HepG2 (cell line): Measurements from ENCODE around the gene TCF25. TPM values are rescaled to one million over a fixed set of nuclear protein-coding genes. Genes with fewer than 3 reads are reported as not detected.

Source experiments
- ATAC-seq: fragments of 200-7000 bp; cut with Tn5 transposase; 3 replicates; pipeline ENCODE4 v1.9.1; 2020; ENCODE audit warnings: mild to moderate bottlenecking, moderate library complexity
- BruUV-seq: library from RNA; stranded (reverse); fragments of 400-500 nt; replicated peaks from 2 replicates; lab custom pipeline; 2021; lab: Mats Ljungman, UMichigan
- CTCF ChIA-PET: fragments of 300-600 bp; formaldehyde crosslinking; extraction: SDS; loops from one replicate; lab custom pipeline; 2021; ENCODE audit warnings: low total read pairs, inconsistent platforms, low intra/inter-chr PET ratio; lab: Yijun Ruan, JAX
- POLR2A ChIA-PET: fragments of 350-600 bp; sonication (Branson Sonifier 250); formaldehyde crosslinking; loops from one replicate; lab custom pipeline; 2020; ENCODE audit warnings: antibody characterized with exemption, inconsistent platforms; lab: Yijun Ruan, JAX
- DNase-seq: peaks from one replicate; pipeline ENCODE4 v3.0.0-alpha.2; 2015; ENCODE audit warnings: low spot score
- FAIRE-seq: peaks from 3 replicates; lab custom pipeline; 2011; peaks lifted over from hg19 to GRCh38; lab: Jason Lieb, UNC
- H2AFZ ChIP-seq: one replicate; pipeline ENCODE4 v1.6.1; 2011; ENCODE audit warnings: low read length, inconsistent platforms
- H3K27ac ChIP-seq: fragments of 300-600 bp; 3 replicates; pipeline ENCODE4 v1.8.0; 2011; ENCODE audit warnings: mixed run types, mild to moderate bottlenecking, mixed read lengths, low read length, inconsistent platforms; ENCODE audit not compliant: insufficient read depth; ENCODE audit errors: extremely low read length
- H3K27me3 ChIP-seq, 2 experiments: fragments of 200-600 bp in 1 of 2; 2 replicates in 1 of 2; 3 replicates in 1 of 2; pipeline versions ENCODE4 v1.6.0 to v1.8.0; 2011; ENCODE audit warnings: low read length in 2 of 2, mild to moderate bottlenecking in 2 of 2, moderate library complexity in 2 of 2, inconsistent platforms in 1 of 2; ENCODE audit not compliant: insufficient read depth in 2 of 2, control insufficient read depth in 1 of 2
- H3K36me3 ChIP-seq, 2 experiments: fragments of 200-600 bp in 1 of 2; replicated peaks in 1 of 2; 2 replicates in 1 of 2; 3 replicates in 1 of 2; pipeline versions ENCODE4 v1.5.1 to v1.8.0; 2011; ENCODE audit warnings: low read length in 2 of 2, inconsistent platforms in 1 of 2; ENCODE audit not compliant: insufficient read depth in 2 of 2, control insufficient read depth in 1 of 2
- H3K4me1 ChIP-seq: 2 replicates; pipeline ENCODE4 v1.5.1; 2012; ENCODE audit warnings: low read length, inconsistent platforms; ENCODE audit not compliant: insufficient read depth
- H3K4me2 ChIP-seq: 2 replicates; pipeline ENCODE4 v1.6.0; 2011; ENCODE audit warnings: low read depth, low read length, inconsistent platforms
- H3K4me3 ChIP-seq, 3 experiments: fragments of 200-600 bp in 1 of 3; sonication (generic), shearing (Covaris generic) in 1 of 3; replicated peaks in 1 of 3; 2 replicates each; pipeline ENCODE4 v1.5.1; 2011 to 2016; ENCODE audit warnings: low read length in 3 of 3, inconsistent platforms in 2 of 3, low read depth in 2 of 3, mild to moderate bottlenecking in 2 of 3, control low read depth in 1 of 3, mixed read lengths in 1 of 3; ENCODE audit not compliant: insufficient read depth in 1 of 3
- H3K79me2 ChIP-seq: one replicate; pipeline ENCODE4 v1.6.1; 2011; ENCODE audit warnings: low read length, inconsistent platforms; ENCODE audit not compliant: insufficient read depth
- H3K9ac ChIP-seq: 2 replicates; pipeline ENCODE4 v1.6.0; 2011; ENCODE audit warnings: mild to moderate bottlenecking, low read depth, low read length, inconsistent platforms; ENCODE audit not compliant: insufficient read depth
- H3K9me3 ChIP-seq: 2 replicates; pipeline ENCODE4 v1.5.1; 2012; ENCODE audit warnings: mild to moderate bottlenecking, low read length
- H4K20me1 ChIP-seq: 2 replicates; pipeline ENCODE4 v1.6.0; 2011; ENCODE audit warnings: inconsistent platforms, mild to moderate bottlenecking, low read length, moderate library complexity; ENCODE audit not compliant: insufficient read depth
- CBX2 ChIP-seq, 2 experiments: fragments of 200-600 bp in 1 of 2; sonication (generic); formaldehyde crosslinking in 1 of 2; IDR thresholded peaks; 2 replicates each; pipeline versions ENCODE4 v1.7.0 to v1.8.1; 2018 to 2022; ENCODE audit warnings: low read depth in 2 of 2, low read length in 1 of 2, mild to moderate bottlenecking in 1 of 2, missing genetic modification reagents in 1 of 2
- HDAC2 ChIP-seq: sonication (generic); formaldehyde crosslinking; IDR thresholded peaks from 2 replicates; pipeline ENCODE4 v1.4.0; 2020; ENCODE audit warnings: missing genetic modification reagents
- HOXA3 ChIP-seq: sonication (generic); formaldehyde crosslinking; IDR thresholded peaks from 2 replicates; pipeline ENCODE4 v1.5.0; 2020; ENCODE audit warnings: missing genetic modification reagents
- NFE2L1 ChIP-seq: sonication (generic); formaldehyde crosslinking; IDR thresholded peaks from 2 replicates; pipeline ENCODE4 v1.4.0; 2020; ENCODE audit warnings: missing genetic modification reagents, mild to moderate bottlenecking, borderline replicate concordance
- RELA ChIP-seq: sonication (generic); formaldehyde crosslinking; IDR thresholded peaks from 2 replicates; pipeline ENCODE4 v1.4.0; 2020; ENCODE audit warnings: missing genetic modification reagents
- SOX6 ChIP-seq, 2 experiments: fragments of 450-650 bp in 1 of 2; sonication (generic) in 1 of 2; formaldehyde crosslinking in 1 of 2; IDR thresholded peaks; 2 replicates each; pipeline versions ENCODE4 v1.4.0 to v1.6.1; 2017 to 2020; ENCODE audit warnings: antibody characterized with exemption in 1 of 2, mild to moderate bottlenecking in 1 of 2, missing genetic modification reagents in 1 of 2
- ZBTB8A ChIP-seq: sonication (generic); formaldehyde crosslinking; IDR thresholded peaks from 2 replicates; pipeline ENCODE4 v1.4.0; 2020; ENCODE audit warnings: mild to moderate bottlenecking, low read depth, missing genetic modification reagents, borderline replicate concordance
- ZFP90 ChIP-seq: sonication (generic); formaldehyde crosslinking; IDR thresholded peaks from 2 replicates; pipeline ENCODE4 v1.8.0; 2022; ENCODE audit warnings: missing genetic modification reagents, mild to moderate bottlenecking, inconsistent platforms, borderline replicate concordance
- ZNF205 ChIP-seq: IDR thresholded peaks from 2 replicates; pipeline ENCODE4 v1.6.1; 2018; ENCODE audit warnings: missing biosample characterization, missing genetic modification reagents
- ZNF782 ChIP-seq: sonication (generic); formaldehyde crosslinking; IDR thresholded peaks from 2 replicates; pipeline ENCODE4 v1.4.0; 2020; ENCODE audit warnings: missing genetic modification reagents, mild to moderate bottlenecking, borderline replicate concordance
- WGBS: methylation state at CpG from one replicate; pipeline ENCODE4 v1.1.6; 2017; ENCODE audit warnings: low lambda C conversion rate; 5-methylcytosine and 5-hydroxymethylcytosine counted together
- in situ Hi-C: cut with HindIII; loops from 2 replicates; pipeline ENCODE4 v1.10.0; 2017; ENCODE audit warnings: low pct_unique_long_range_greater_than_20kb; ENCODE audit not compliant: extremely low pct_ligation_motif_present
- intact Hi-C: fragments of 100-400 bp; cut with micrococcal nuclease; formaldehyde crosslinking; loops from one replicate; pipeline ENCODE4 v1.10.0; 2022; ENCODE audit not compliant: unreplicated experiment
- polyA plus RNA-seq, 8 experiments: library from polyadenylated mRNA; depleted of rRNA in 3 of 8; stranded (reverse) in 7 of 8; unstranded in 1 of 8; fragments of >200 nt; fragmentation: Illumina TruSeq in 4 of 8; extraction: Trizol in 4 of 8; gene quantifications; 2 replicates each; pipeline versions ENCODE4 v1.2.1 to v1.2.3, GENCODE V29; 2011 to 2016; ENCODE audit warnings: low read depth in 4 of 8, missing spikeins in 1 of 8, mixed read lengths in 1 of 8; ENCODE audit not compliant: insufficient read depth in 1 of 8
- total RNA-seq, 5 experiments: library from RNA; depleted of rRNA; stranded (reverse); fragments of >200 nt; fragmentation: Illumina TruSeq; extraction: Trizol; gene quantifications; 2 replicates each; pipeline ENCODE4 v1.2.3, GENCODE V29; 2016; ENCODE audit warnings: low read depth in 1 of 5
- TF ChIP-seq, protein P1 (sequence below): IDR thresholded peaks from 2 replicates; pipeline ENCODE4 v1.6.1; 2016; ENCODE audit warnings: missing compliant biosample characterization, missing genetic modification reagents, borderline replicate concordance
- TF ChIP-seq, protein P2 (sequence below): sonication (generic); formaldehyde crosslinking; IDR thresholded peaks from 2 replicates; pipeline ENCODE4 v1.4.0; 2020; ENCODE audit warnings: missing genetic modification reagents
- TF ChIP-seq, protein P3 (sequence below): sonication (generic); formaldehyde crosslinking; IDR thresholded peaks from 2 replicates; pipeline ENCODE4 v1.4.0; 2020; ENCODE audit warnings: low read depth, mild to moderate bottlenecking, missing genetic modification reagents

Gene TCF25
- total and polyA plus RNA-seq, 2 of the 13 experiments (the other 11 are each of a cell fraction or from before 2014, with no cell fraction given) = 138 to 206 TPM

DNA sequence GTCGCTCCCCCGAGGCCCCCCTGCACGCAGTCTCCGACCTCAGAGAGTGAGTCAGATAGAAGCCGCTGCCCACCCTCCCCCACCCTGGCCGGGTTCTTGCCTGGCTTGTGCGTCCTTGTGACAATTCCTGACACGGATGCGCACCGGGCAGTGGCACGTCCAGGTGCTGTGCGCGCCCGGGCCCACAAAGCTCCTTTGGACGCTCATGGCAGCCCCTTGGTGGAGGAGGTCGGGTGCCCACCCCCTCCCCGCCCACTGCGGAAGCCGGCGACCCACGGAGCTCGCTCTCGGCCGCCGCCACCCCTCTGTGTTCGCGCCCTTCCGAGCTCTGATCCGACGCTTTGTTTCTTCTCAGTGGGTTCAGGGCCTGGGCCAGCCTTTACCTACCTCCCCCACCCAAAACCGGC, 49.1 kb downstream of the TCF25 start (continued):
- no peak for TF ChIP-seq ZNF782
- TF ChIP-seq, protein P1, sequence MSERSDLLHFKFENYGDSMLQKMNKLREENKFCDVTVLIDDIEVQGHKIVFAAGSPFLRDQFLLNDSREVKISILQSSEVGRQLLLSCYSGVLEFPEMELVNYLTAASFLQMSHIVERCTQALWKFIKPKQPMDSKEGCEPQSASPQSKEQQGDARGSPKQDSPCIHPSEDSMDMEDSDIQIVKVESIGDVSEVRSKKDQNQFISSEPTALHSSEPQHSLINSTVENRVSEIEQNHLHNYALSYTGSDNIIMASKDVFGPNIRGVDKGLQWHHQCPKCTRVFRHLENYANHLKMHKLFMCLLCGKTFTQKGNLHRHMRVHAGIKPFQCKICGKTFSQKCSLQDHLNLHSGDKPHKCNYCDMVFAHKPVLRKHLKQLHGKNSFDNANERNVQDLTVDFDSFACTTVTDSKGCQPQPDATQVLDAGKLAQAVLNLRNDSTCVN (CRISPR knock-in tag) = no peak
- no peak for TF ChIP-seq ZNF205
- no peak; the same call in 1 of the 2 replicates for TF ChIP-seq NFE2L1
- no peak for TF ChIP-seq SOX6 (IDR thresholded peaks at IDR 0.05)
- TF ChIP-seq SOX6 (CRISPR knock-in tag; IDR thresholded peaks at IDR 0.05) = peak; percentile 28
- TF ChIP-seq, all 625 proteins: peak for 190

DNA sequence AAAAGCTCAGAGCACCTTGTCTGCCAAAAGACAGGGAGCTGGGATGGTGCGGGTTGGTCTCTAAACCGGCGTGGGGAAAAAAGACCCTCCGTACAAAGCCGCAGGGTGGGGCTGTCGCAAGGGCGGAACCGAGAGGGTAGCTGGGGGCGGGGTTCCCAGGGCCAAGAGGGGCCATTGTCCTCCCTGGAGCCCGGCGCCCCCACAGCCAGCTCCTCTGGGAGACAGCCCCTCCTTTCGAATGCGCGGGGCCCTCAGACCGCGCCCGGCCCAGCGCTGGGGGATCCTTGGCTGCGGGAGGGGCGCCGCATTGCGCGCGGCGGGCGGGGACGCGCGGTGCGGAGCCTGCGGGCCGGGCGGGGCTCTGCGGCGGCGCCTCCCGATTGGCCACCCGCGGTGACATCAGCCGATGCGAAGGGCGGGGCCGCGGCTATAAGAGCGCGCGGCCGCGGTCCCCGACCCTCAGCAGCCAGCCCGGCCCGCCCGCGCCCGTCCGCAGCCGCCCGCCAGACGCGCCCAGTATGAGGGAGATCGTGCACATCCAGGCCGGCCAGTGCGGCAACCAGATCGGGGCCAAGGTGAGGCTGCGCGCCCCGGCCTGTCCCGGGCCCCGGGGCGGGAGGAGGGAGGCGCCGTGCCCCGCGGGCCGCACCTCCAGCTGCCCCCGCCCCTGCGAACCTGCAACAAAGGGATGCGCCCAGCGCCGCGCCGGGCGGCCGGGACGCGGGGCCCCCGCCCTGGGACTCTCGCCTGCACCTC, 49.7 kb downstream of the TCF25 start, which contains the start of gene TUBB3:
TUBB3 (plus strand) TSS at position 459 of the 756 bp plus-strand sequence; CDS start at position 519, 60 bp downstream.
- 4% methylated on average over 11 of the region's 88 CpGs for WGBS
- TF ChIP-seq HOXA3 (CRISPR knock-in tag) (no peak; the same call in 1 of the 2 replicates), ZBTB8A (no peak), RELA (CRISPR knock-in tag) (peak; percentile 26; the same call in 1 of the 2 replicates), CBX2 (IDR thresholded peaks at IDR 0.05; ENCODE audit: low read depth, low read length) (no peak), CBX2 (CRISPR knock-in tag; IDR thresholded peaks at IDR 0.05; ENCODE audit: low read depth) (no peak), HDAC2 (no peak), ZFP90 (CRISPR knock-in tag) (no peak)
- TF ChIP-seq, protein P2, sequence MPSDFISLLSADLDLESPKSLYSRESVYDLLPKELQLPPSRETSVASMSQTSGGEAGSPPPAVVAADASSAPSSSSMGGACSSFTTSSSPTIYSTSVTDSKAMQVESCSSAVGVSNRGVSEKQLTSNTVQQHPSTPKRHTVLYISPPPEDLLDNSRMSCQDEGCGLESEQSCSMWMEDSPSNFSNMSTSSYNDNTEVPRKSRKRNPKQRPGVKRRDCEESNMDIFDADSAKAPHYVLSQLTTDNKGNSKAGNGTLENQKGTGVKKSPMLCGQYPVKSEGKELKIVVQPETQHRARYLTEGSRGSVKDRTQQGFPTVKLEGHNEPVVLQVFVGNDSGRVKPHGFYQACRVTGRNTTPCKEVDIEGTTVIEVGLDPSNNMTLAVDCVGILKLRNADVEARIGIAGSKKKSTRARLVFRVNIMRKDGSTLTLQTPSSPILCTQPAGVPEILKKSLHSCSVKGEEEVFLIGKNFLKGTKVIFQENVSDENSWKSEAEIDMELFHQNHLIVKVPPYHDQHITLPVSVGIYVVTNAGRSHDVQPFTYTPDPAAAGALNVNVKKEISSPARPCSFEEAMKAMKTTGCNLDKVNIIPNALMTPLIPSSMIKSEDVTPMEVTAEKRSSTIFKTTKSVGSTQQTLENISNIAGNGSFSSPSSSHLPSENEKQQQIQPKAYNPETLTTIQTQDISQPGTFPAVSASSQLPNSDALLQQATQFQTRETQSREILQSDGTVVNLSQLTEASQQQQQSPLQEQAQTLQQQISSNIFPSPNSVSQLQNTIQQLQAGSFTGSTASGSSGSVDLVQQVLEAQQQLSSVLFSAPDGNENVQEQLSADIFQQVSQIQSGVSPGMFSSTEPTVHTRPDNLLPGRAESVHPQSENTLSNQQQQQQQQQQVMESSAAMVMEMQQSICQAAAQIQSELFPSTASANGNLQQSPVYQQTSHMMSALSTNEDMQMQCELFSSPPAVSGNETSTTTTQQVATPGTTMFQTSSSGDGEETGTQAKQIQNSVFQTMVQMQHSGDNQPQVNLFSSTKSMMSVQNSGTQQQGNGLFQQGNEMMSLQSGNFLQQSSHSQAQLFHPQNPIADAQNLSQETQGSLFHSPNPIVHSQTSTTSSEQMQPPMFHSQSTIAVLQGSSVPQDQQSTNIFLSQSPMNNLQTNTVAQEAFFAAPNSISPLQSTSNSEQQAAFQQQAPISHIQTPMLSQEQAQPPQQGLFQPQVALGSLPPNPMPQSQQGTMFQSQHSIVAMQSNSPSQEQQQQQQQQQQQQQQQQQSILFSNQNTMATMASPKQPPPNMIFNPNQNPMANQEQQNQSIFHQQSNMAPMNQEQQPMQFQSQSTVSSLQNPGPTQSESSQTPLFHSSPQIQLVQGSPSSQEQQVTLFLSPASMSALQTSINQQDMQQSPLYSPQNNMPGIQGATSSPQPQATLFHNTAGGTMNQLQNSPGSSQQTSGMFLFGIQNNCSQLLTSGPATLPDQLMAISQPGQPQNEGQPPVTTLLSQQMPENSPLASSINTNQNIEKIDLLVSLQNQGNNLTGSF (CRISPR knock-in tag) = peak; percentile 54; the same call in 1 of the 2 replicates
- TF ChIP-seq, protein P3, sequence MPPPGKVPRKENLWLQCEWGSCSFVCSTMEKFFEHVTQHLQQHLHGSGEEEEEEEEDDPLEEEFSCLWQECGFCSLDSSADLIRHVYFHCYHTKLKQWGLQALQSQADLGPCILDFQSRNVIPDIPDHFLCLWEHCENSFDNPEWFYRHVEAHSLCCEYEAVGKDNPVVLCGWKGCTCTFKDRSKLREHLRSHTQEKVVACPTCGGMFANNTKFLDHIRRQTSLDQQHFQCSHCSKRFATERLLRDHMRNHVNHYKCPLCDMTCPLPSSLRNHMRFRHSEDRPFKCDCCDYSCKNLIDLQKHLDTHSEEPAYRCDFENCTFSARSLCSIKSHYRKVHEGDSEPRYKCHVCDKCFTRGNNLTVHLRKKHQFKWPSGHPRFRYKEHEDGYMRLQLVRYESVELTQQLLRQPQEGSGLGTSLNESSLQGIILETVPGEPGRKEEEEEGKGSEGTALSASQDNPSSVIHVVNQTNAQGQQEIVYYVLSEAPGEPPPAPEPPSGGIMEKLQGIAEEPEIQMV (CRISPR knock-in tag) = no peak

More for the DNA sequence above, 49.7 kb downstream of the TCF25 start, which contains the start of gene TUBB3:
- Histone ChIP-seq H3K27me3 (no peaks in the 10 kb centered on the region; a peak in 1 of 5 replicates), H2AFZ (no peak within 1 kb of the TSS), H3K27ac (peak within 1 kb of the TSS; percentile 88), H4K20me1 (peaks cover 40% of the 10 kb centered on the region), H3K4me3 (peak within 1 kb of the TSS; percentile 74 to 90 (median 81)), H3K4me1 (peaks cover 52% of the 10 kb centered on the region), H3K4me2 (peak within 1 kb of the TSS; percentile 98), H3K79me2 (peaks cover 40% of the 10 kb centered on the region), H3K9ac (peak within 1 kb of the TSS; percentile 97), H3K36me3 (0 out of 5 replicates have a peak, but pooled peaks cover 0 to 2% of the 10 kb centered on the region in 2 experiments), H3K9me3 (no peaks in the 10 kb centered on the region)
- in situ Hi-C loops = loop anchor here (5.0 kb wide), 1 partner anchor 99 kb away; no protein-coding TSS in a partner anchor
- ChIA-PET CTCF (no interaction called here), POLR2A (interaction anchor here (0.6 to 4.8 kb wide), 29 partner anchors 8 to 351 kb away, joined by 3 to 86 read pairs (median 6); partner anchors contain the start of genes DBNDD1, DEF8, SPIRE2 and TCF25)
- FAIRE-seq (no peak), DNase-seq (peak; percentile 73), ATAC-seq (peak; percentile 18)
- BruUV-seq = no TSS peak
- intact Hi-C loops = loop anchor here (5.0 kb wide), 1 partner anchor 99 kb away; no protein-coding TSS in a partner anchor
